GM04504 (cell line): ENCODE measurements around the gene GRP.
"Not testable (repeated sequence)": the region's sequence is repeated elsewhere in the genome, so short reads cannot be mapped to it uniquely, and the experiment has no call there.

Source experiments
- DNase-seq: peaks from one replicate; pipeline ENCODE4 v3.0.0-alpha.2; 2012; ENCODE audit warnings: low read depth

The GRP gene

DNA sequence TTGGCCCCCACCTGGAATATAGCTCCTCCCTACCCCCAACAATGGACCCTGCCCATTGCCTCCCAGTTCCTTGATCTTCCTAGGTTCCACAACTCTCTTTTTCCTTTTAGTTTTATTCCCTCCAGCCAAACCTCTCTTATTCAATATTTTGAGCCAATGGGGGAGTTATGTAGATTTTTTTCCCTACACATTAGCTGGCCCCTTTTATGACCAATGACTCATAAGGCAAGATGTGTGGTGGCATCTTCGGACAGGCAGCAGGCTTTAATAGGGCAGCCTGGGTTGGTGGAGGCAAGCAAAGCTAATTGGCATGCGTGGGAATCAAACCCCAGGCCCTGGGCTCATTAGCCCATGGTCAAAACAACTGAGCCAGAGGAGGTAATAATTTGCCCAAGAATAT lies 9.2 kb downstream of the GRP start:
- DNase-seq = peak; percentile 56

DNA sequence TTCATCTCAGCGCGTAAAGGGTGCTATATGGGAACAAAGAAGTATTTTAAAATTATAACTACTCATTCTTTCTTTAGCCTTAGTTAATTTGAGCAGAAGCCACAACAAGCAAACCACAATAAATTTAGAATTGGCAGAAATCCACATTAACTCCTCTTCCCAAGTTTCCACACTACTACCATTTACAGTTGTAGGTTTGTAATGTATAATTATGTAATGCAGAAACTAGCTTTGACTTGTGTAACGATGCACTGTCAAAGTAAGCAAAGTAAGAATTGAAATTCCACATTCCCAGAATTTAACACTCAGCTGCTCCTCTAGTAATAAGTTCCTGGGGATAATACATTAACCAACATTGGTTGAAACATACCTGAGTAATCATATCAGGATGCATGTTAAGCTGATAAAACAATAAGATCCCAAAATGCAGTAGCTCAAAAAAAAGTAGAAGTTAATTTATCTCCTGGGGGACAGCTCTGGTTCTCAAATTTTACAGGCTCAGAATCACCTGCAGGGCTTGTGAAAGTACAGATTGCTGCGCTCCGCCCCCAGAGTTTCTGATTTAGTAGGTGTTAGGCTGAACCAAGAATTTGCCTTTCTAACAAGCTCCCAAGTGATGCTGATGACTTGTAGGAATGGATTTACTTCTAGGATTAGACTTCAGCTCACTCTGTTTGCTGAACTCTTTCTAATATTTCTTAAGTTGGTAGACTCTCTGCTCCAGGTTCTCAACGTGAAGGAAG lies 9.9 kb downstream of the GRP start:
- no peak for DNase-seq

DNA sequence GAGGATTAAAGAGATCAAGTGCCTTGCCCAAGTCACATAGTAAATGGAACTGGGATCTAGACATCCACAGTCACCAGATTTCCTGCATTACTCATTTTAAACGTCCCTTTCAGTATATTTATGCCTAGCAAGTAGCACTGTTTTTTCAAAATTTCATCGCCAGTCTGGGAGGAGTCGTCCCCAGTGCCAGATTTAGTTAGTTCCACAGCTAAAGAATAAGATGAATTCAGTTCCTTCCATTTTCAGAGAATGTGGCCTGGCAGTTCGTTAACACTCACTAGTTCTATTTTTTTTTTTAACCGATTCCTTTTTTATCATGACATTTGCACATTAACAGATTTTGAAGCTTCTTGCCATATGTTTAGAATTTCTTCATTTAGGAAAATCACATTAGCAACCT lies 11.2 kb downstream of the GRP start:
- DNase-seq = no peak

DNA sequence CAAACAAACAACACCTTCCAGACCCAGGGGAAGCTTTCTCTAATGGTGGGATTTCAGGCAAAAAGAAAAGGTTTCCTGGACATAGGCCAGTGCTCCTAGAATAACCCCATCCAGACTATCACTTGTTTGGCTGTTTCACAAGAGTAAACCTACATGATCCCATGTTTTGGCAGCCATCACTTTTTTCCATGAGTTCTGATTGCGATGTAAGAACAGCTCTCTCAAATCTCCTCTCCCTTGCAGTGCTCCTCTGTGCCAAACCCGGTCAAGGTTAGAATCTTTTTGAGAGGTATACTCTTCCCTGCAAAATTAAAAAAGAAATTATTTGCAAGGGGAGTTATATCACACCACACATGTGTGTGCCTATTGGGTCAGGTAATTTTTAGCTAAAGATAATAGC lies 11.9 kb downstream of the GRP start:
- DNase-seq = no peak

DNA sequence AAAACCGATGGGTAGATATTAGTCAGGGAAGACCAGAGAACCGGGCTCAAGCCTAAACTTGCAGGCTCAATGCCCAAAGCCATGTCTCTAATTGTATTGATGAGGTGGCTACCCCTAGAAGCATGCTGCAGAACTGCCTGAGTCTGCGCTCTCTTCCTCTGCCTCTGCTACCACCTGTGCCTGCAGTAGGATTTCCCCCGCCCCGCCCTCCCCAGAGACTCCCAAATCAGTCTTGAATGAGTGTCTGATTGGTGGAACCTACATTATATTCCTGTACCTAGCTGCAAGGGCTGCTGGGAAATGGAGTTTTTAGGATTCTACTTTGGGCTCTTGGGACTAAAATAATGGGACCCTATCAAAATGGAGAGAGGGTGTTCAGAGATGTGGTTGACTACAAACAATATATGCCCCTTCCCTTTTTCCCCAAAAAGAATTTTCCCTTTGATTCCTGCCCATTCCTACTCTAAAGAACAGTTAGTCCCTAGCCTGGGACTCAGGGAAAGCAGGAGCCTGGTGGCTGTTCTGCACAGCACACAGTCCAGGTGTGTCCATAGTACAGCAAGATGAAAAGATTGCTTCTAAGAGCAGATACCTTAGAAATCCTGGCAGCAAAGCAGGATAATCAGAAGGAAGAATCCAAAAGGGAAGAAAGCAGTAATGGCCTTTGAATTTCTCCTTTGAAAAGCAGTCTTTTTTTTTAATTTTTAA lies 12.5 kb downstream of the GRP start:
- no peak for DNase-seq

DNA sequence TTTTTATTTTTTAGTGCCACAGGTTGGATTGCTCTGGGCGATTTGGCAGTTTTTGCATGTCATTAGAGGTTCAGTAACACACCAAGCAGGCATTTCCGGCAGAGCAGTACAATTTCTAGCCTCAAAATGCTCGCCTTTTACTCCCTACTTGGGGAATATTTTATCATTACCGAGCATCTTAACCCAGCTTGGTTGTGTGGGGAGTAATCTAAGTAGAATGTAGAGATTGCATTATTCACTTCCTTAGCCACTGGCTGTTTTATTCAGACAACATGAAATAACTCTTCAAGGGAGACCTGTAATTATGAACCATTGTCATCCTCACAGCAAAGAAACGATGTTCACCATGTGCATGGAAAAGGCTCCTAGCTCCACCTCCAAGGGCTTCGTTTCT lies 13.1 kb downstream of the GRP start:
- peak; percentile 70 for DNase-seq

DNA sequence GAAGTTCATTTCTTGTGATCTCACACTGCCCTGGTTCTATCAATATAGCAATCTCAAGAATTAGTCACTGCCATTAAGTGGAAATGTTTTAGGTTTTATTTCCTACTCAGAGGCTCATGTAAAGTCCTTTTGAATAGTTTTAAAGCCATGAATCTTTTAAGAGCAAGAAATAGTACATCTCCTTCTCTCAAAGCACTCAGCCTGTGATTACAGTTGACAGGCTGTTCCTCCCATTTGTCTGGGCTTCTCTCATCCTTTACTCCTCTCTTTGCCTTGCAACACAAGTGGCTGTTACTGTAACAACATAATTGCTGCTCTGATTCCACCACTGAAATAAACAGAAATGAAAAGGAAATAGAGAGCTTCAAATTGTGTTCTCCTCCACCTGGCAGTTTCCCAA lies 18.4 kb downstream of the GRP start:
- peak; percentile 54 for DNase-seq

DNA sequence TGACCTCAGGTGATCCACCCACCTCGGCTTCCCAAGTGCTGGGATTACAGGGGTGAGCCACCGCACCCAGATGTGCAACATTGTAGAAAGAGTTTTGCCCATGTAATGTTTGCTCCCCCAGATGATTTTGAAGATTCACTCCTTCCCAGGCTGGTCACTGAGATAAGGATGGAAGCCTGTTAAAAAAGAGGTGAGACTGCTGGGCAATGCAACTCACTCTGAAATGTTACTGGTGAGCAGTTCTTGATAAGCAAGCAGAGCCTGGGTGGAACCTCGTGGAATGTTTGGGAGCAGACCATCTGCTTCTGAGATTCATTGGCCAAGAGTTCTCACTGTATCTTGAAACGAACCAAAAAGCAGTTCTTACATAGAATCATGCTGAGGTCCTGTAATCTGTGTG lies 19.7 kb downstream of the GRP start:
- no peak for DNase-seq

DNA sequence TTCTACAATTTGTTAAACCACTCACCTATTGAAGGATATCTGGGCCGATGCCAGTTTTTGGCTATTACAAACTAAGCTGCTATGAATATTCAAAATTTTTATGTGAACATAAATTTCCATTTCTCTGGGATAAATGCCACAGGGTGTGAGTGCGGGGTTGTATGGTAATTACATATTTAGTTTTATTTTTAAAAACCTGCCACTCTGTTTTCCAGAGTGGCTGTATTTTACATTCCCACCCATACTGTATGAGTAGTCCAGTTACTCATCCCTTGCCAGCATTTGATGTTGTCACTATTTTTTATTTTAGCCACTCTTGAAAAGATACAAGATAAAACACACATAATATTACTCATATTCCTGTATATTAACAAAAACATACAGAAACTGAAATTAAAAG lies 22.9 kb downstream of the GRP start:
- DNase-seq = no peak

DNA sequence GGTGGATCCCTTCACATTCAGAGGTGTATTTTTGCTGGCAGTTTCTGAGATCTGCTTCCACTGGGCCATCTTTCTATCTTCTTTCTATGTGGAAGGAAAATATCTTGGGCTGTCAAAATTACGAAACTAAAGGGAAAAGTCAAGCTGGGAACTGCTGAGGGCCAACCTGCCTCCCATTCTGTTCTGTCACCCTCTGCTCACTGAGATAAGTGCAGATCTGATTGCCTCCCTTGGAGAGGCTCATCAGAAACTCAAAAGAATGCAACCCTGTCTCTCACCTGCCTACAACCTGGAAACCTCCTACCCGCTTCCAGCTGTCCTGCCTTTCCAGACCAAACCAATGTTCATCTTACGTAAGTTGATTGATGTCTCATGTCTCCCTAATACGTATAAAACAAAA lies 26.8 kb downstream of the GRP start:
- DNase-seq = no peak

DNA sequence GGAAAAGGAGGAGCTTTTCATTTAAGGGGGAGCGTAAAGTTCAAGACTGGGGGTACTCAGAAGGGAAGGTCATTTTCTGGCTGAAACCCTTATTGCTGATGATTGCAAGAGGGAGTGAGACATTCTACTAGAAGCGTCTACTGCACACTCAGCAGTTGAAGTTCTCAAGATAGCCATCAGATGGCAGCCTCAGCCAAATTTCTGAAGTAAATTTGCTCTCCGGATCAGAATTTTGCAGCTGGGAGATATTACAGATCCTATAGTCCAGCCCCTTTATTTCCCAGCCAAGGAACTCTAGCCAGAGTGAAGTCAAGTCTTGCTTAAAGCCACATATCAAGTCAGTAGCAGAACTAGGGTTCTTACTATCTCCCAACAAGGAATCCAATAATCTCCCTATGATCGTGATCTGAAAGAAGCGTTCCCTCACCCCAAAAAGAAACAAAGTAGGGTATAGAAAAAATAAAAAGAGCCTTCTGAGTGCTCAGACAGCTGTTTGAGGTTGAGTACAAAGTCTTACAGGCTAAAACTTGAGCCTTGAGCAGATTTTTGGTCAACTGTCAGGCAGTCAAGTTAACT lies 29.3 kb downstream of the GRP start:
- DNase-seq = peak; percentile 78

DNA sequence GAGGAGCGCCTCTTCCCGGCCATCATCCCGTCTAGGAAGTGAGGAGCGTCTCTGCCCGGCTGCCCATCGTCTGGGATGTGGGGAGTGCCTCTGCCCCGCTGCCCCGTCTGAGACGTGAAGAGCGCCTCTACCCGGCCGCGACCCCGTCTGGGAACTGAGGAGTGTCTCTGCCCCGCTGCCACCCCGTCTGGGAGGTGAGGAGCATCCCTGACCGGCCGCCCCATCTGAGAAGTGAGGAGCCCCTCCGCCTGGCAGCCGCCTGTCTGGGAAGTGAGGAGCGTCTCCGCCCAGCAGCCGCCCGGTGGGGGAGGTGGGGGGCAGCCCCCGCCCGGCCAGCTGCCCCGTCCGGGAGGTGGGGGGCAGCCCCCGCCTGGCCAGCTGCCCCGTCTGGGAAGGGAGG lies 35.5 kb downstream of the GRP start:
- not testable (repeated sequence) for DNase-seq

DNA sequence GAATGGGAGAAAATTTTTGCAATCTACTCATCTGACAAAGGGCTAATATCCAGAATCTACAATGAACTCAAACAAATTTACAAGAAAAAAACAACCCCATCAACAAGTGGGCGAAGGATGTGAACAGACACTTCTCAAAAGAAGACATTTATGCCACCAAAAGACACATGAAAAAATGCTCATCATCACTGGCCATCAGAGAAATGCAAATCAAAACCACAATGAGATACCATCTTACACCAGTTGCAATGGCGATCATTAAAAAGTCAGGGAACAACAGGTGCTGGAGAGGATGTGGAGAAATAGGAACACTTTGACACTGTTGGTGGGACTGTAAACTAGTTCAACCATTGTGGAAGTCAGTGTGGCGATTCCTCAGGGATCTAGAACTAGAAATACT lies 41.9 kb downstream of the GRP start:
- DNase-seq = not testable (repeated sequence)

DNA sequence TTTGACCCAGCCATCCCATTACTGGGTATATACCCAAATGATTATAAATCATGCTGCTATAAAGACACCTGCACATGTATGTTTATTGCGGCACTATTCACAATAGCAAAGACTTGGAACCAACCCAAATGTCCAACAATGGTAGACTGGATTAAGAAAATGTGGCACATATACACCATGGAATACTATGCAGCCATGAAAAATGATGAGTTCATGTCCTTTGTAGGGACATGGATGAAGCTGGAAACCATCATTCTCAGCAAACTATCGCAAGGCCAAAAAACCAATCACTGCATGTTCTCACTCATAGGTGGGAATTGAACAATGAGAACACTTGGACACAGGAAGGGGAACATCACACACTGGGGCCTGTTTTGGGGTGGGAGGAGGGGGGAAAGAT lies 42.3 kb downstream of the GRP start:
- not testable (repeated sequence) for DNase-seq

DNA sequence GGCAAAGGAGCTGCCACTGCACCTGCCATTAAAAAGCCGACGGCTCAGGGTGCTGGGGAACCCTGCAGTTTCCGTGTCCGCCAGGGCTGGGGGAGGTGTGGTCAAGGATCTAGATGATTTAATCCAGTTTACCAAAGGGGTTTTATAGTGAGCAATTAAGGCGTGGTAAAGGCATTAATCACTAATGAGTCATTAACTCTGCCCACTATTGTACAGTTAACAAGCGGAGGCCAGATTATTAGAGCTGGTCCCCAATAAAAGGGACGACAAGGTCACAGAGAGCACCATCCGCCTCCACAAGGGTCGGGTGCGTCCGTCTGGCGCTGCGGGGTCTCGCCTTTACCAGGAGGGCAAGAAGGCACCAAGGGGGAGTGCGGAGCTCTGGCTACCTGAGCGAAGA lies 43.7 kb downstream of the GRP start:
- DNase-seq = no peak

DNA sequence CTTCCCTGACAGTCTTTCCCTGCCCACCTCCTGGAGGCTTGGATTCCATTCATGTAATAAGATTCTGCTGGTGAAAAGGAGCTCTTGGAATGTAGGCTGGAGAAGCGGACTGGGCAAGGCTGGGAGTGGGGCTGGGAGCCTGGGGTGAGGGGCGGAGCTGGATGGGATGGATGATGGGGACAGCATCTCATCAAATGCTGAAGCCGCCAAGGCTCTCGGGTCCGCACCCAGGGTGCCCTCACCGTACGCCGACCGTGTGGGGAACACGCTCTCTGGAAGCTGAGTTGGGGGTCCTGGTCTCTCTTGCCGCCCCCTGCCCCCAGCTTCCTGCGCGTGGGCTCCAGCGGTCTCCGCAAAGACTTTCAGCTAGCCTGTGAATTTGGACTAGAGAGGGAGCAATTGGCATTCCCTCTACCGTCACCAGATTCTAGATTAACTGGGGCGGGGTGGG lies 44.2 kb downstream of the GRP start:
- DNase-seq = no peak

DNA sequence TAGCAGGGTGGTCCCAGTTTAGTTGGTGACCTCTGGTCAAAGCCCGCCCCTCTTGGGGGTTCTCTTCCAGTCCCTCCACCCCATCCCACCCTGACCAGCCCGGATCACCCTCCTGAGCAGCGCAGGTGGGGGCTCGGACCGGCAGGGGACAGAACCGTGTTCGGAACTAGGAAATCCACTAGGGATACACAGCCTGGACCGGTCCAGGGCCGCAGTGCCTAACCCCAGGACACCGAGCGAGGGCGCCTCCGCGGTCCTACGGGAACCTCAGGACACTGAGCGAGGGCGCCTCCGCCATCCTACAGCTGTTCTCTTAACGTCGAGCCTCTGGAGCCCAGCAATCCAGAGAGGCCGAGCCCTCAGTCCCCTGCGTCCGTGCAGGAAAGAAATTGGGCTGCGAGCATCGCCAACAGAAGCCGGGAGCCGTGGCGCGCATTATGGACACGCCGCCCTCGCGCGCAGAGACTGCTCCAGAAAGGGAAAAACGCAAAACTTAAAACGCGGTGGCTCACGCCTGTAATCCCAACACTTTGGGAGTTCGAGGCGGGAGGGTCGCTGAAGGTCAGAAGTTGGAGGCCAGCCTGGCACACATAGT lies 44.8 kb downstream of the GRP start:
- DNase-seq = no peak

DNA sequence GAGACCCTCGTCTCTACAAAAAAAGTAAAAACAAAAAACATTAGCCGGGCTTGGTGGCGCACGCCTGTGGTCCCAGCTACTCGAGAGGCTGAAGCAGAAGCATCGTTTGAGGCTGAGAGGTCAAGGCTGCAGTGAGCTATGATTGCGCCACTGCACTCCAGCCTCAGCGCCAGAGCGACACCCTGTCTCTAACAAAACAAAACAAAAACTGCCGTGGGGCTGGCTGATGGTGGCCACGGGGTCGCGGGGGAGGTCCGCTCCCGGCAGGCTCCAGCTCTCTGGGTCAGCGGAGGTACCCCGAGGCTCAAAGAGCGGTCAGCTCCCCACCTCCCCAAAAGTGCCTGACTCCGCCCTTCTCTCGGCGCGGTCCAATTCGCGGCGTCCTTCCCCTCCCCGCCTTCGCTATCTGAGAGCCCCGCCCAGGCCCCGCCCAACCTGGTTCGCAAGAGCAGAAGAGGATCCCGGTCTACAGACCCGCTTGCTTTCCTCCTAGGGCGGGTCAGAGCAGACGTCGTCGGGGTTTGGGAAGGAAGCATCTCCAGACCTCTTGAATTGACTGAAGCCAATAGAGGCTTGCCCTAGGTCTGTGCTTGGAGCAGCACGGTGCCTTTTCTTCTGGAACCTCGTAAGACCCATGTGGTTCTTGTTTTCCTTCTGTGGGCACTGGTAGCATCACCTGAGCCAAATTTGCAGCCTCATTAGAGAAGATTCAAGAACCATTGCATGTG lies 45.5 kb downstream of the GRP start:
- DNase-seq = no peak

DNA sequence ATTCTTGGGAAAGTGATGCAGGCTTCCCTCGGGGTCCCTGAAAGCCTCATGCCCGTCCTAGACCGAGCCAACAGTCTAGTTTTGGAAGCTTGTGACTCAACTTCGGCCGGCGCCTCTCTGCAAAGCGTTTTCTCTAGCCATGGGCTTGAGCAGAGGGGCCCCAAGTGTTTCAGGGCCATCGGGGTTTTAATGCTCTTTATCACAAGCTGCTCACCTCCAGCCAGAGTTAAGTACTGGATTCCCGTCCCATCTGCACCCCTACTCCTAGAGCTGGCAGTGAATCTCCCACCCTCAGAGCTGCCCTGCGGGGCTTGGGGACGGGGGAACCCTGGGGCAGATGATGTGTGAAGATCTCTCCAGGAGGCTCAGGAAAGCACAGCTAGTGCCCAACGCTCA lies 46.0 kb downstream of the GRP start:
- no peak for DNase-seq

DNA sequence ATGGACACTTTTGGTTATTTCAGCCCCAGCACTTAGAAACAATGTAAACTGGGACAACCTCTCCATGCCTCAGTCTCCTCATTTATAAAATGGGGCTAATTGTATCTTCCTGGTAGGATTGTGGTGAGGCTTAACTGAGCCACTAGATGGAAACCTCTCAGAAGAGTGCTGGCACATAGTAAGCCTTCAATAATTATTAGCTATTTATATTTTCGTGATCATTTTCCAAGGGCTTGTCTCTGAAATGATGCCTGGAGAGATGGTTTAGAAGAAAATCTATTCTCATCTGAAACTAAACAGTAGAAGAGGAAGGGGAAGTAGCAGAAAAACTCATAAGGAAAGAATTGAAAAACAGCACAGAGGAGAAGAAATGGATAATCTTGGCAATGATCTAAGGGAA lies 46.5 kb downstream of the GRP start:
- DNase-seq = no peak

DNA sequence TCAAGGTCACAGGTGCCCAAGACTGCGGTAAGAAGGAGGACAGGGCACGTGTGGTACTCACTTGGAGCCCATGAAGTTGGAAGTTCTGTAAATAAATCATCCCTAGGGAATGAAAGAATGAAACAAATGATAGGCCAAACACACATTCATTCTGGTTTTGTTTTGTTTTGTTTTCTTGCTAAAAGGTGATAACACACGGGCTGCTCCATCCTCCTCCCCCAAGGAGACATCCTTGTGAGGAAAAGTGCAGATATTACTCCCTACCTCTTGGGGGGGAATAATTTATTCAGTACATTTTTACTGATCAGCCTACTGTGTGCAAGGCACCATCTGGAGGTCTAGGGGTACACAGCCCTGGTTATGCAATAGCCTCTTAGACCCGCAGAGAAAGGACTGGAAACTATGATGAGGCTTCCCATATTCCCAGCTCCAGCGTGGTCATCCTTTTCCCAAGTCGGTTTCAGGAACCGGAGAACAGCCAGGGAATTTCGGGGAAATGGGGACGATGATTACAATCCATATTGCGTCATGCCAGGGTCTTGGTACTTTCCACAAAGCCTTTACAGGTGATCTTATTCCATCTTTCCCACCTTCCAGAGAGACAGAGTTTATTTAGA lies 47.0 kb downstream of the GRP start:
- no peak for DNase-seq
